Stimulated activated CD4-positive, alpha-beta T cell treated with anti-CD3 and anti-CD28 coated beads, TNF-alpha, amount 100 ng/mL, for 1 hour (primary cell): Measurements from ENCODE around the gene SSBP3.

Experiments
- DNase-seq, 3 donors: peaks; one replicate each; pipeline ENCODE4 v3.0.0-alpha.2; 2020; ENCODE audit warnings: low read depth in 3 of 3, low spot score in 1 of 3

The SSBP3 gene

DNA sequence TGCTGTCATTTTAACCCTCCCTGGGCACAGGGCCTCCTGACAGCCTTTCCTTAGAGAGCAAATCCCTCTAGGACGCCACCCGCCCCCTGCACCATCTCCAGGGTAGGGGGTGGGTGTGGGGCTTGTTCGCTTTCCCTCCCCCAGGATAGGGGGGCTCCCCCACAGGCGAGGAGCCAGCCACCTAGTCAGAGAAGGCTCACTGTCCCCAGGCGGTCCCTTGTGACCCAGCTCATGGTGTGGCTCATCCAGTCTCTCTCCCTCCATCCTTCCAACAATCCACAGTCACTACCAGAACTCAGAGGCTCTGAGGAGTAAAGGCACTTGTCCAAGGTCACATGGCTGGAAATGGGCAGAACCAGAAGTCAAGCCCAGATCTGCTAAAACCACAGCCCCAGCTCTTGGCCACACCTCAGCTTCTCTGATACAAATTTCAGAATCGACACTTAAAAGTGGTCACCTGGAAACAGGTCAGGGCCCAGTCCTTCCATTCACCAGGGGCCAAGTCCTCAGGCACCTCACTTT lies 116.4 kb downstream of the SSBP3 start:
- no peak for DNase-seq

DNA sequence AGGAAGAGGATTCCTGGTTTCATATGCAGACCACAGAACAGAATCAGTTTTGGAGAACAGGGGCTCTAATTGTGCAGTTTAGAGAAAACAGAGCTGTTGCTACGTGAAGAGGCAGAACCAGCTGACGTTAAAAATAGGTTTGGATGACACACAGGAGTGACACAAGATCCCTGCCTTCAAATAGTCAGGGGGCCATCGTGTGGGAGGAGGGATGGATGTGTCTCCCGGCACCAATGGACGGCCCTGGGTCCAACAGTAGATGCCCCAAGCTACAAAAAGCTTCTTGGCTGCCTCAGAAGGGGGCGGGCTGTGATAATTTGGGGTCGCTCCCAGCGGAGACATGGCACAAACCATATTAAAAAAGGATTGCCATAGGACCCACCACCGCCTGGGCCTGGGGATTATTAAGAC lies 118.4 kb downstream of the SSBP3 start:
- no peak for DNase-seq

DNA sequence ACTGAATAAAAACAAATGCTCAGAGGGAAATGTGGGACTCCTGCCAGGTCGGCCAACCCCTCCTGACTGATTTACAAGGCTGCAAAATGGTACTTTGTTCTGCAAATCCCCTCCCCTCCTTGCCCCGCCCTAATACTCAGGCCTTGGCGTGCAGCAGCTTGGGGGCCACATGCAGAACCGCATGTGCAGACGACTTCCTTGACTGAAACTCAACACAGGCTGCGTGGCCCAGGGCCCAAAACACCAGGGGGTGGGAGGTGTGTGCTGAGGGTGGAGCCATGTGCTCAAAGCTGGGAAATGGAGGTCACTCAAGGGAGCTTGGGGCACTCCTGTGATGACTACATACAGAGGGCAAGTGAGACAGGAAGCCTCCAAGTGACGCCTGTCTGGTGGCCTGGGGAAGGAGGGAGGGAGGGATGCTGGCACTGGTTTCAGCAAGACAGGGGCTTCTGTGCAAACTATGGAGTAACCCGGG lies 119.0 kb downstream of the SSBP3 start:
- peak; percentile 21 to 39 (median 21) for DNase-seq

DNA sequence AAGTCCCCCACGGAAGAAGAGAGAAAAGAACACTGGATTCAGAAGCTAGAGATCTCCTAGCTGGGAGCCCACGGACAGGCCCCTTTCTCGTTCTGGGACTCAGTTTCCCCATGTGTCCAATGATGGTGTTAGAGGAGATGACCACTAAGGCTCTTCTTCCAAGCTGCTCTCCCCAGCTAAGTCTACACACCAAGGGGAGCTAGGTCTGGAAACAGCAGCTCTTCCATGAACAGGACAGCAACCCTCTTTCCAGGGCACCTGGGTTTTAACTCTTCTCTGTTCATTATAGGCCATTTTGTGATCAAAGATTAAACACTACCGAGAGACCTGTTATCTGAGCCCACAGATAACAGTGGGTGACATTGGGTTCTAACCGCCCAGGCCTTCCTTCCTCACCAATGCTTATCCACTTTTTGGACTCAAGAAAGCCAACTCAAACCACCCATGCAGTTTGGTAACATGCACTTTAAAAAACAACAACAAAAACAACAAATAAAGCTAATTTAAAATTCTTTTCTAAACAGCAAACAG lies 120.3 kb downstream of the SSBP3 start:
- DNase-seq: no peak

DNA sequence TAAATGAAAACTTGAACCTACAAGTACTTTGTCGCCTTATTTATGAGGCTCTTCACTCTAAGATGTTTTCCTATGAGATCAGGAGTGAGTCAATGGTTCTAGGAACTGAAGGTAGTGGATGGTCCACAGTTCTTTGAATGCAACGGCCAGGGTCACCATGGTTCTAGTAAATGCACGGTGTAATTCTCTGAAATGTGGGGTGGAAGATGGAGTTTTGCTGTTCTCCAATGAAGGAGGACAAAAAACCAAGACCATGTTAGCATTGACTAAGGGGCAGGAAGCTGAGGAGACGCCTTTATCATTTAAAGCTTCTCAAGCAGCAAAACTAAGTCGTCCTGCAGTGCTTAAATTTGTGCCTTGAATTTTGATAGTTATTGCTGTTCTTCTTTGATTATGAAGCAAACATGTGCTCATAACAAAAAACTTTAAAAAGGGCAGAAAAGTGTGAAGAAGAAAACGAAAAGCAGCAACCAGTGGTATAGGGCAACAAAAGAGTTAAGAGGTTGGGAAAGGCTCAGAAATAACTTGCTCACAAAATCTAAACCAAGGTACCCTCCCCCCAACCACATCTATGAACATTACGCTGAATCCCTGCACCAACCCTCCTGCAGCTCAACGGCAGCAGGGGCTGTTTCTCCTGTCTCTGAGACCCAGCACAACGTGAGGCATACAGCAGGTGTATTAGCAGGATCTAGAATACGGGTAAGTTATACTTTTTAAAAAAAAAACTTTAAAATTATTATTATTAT lies 121.2 kb downstream of the SSBP3 start:
- no peak for DNase-seq

DNA sequence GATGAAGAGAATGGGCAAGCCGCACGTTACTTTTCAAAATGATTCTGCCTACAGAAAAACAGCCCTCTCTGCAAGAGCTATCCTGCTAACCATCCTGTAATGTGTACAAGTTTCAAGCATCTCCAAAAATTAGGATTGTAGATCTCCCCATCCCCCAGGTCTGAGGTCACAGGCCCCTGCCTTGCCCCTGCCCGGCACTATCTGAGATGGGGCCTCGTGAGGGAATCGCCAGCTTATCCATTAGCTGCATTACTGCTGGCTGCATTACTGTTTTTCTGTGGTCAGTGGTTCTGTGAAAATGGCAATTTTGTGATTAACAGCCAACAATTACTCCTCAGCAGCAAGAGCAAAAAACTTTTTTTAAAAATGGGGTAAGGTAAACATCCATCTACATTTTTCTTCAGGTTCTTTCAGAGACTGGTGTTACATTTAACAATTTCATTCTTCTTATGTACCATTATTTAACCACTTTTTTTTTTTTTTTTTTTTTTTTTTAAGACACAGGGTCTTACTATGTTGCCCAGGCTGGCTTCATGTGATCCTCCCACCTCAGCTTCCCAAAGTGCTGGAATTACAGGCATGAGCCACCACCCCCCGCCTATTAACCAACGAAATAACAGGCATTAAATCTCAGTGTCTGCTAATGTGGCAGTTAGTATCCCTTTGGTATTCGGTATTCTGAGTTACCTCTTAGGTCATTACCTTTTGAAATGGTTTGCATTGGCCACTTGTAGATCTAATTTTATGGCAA lies 122.4 kb downstream of the SSBP3 start:
- DNase-seq: no peak

DNA sequence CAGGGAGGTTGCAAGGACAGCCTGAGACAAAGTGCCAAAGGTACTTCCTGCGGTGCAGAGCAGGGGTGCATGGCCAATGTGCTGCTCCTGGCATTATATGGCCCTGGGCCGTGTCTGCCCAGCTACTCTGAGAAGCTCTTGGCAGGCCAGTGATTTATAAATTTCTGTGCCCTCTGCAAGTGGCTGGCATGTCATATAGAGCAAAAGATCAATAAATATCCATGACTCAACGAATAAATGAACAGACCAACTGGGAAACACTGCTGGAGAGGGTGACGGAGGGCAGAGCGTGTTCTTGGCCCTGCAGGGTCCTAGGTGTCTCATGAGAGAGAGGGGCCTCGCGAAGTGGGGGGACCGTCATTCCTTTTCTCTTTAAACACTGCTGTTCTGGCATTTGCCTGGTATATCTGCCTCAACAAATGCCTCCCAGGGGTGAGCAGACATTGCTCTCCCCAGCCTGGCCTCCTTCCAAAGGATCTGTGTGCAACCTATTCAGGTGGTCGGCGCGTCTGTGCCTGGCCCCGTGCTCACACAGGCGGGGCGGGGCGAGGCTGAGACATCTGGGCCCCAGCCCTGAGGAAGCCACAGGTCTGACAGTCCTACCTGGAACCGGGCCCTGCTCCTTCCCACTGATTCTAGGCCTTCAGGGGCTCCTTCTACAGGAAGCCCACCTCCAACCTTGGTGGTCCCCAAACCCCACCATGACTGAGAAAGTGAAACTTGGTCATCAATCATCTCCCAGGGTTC lies 123.9 kb downstream of the SSBP3 start:
- no peak for DNase-seq

DNA sequence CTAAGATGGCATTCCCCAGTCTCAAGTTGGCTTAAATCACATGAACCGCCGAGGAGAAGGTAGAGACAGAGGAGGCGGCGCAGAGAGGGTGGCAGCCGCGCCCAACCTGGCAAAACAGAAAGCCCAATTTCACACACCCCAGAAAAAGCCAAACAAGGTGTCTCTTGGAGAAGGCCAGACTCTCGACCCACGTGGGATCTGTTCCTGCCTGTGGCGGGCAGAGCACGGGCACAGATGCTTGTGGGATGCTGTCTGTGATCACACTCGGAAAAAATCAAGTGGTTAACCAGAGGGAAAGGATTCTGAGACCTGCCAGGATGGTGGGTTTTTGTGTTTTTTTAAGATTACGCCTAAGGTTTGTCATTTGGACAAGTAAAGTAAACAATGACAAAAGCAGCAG lies 125.5 kb downstream of the SSBP3 start:
- no peak for DNase-seq

DNA sequence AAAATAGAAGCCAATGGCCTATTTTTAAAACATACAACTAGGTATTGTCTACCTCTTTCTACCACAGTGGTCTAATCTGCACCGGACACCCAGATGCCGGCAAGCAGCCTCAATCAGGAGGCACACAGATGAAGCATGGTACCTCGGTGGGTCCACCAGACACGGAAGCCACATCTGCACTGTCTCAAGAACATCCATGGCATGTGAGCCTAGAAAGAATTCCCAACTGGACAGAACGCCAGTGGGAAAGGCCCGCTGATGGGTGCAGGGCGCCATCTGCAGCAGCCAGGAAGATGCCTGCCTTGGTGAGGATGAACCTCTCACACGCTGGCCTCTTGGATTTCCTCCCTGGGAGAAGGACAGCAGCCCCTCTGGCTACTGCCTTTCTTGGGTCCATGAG lies 126.7 kb downstream of the SSBP3 start:
- DNase-seq: no peak

DNA sequence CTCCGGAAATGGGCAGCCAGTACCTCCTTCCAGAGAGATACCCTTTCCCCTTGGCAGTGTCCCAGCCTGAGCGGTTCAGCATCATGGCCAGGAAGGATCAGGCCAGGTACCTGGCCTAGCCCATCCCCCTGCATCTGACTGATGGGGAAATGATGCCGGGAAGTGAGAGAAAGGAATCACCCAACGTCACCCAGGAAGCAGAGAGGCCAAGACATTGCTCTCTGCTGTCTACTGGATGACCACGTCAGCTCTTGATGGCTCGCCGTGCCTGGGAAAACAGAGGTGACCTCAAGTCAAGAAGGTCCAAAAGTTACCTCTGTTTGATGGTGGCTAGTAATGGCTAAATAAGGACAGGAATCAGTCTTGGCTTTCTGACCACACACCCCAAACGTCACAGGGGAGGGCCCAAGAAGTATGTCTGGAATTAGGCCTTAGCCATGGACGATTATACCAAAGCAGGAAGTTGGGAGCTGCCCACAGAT lies 127.2 kb downstream of the SSBP3 start:
- no peak for DNase-seq

DNA sequence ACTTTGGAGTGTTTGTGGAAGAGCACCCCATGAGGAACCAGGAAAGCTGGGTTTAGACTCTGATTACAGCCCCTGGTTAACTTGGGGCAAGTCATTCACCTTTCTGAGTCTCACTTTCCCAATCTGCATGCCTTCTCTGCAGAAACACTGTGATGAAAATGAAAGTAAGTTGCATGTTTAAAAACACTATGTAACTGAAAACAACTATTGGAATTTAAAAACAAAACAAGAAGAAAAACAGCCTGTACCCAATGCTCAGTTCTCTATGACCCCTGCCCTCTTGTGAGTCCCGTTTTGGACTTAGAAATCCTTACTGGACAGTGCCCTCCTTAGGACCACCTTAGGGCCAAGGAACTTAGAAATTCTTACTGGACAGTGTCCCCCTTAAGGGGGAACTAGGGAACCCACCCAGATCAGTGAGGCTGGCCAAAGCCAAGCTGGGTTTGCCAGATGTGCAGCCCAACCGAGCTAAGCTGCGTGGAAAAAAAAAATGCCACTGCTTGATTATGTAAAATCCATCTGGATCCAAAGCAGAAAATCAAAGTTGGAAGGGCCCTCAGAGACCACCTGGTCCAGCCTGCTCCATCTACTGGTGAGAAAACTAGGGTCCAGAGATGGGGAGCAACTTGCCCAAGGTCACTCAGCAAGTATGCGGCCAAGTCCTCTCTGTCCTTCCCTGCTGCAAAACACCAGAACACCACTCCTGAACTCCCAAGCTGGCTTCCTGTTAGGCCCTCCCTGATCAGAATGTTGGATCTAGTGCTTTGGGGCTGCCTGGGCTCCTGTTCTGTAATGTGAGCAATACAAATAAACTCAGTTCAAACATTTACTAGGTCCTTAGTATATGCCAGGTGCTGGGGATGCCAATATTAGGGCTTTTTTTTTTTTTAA lies 128.5 kb downstream of the SSBP3 start:
- DNase-seq: no peak

DNA sequence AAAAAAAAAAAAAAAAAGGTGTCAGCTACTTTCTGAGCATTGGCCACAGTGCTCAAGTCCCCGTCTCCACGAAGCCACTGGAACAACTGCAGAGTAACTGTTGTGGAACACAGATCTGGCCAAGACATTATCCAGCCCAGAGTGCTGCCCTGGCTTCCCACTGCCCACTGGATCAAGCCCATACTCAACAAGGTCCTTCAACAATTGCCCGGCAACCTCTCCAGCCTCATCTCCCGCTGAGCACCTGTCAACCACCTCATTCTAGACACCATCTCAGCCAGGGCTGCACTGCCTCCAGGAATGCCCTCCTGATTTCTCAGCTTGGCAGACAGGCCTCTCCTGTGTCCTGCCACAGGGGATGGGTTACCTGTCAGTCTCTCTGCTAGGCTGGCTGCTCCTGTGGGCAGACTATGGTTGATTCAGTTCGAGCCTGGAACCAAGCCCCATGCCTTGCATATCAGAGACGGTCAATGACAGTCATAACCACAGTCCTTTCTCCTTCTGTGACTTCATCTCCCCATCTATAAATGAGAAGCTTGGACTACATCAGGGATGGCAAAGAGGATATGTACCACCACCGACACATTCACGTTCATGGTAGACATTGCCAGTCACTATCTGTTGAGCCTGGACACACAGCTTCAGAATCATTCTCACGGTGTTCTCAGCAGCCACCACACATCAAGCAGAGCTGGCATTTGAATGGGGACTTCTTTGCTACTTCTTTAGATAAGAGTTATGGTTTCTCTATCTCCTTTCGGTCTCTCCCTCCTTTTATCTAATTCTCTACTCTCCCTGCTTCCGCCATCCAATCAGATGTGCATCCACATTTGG lies 129.4 kb downstream of the SSBP3 start:
- DNase-seq: no peak

DNA sequence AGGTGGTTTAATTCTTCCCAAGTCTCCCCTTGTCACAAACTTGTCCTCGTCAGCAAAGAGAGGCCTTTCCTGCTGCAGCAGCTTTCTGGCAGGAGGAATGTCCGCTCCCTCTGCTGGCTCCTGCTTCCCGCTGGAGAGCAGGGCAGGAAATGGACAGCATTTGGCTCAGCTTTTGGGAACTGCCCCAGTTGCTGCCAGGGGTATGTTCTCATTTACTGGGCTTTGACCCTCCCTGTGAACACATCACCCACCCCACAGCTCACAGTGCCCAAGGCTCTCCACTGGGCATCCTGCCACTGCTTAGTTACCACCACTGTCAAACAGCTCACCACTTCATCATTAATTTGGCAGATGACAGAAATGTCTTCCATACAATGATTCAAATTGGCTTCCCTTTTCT lies 130.8 kb downstream of the SSBP3 start:
- no peak for DNase-seq

DNA sequence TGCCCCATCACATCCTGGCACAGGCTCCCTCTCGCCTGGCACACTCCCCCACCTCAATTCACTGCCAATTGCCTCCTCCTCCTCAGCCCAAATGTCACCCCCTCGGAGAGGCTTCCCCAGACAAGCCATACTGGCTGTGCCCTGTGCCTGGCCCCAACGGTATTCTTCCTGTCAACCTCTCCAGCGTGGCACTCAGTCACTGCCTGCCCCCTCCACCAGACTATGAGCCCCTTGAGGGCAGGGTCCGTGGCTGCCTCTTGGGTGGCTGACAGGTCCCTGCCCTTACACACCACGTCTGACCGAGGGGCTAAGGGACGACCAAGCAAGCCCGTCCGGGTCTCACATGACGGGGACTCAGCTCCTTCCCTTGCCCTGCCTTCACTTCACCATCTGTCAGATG lies 131.3 kb downstream of the SSBP3 start:
- no peak for DNase-seq

DNA sequence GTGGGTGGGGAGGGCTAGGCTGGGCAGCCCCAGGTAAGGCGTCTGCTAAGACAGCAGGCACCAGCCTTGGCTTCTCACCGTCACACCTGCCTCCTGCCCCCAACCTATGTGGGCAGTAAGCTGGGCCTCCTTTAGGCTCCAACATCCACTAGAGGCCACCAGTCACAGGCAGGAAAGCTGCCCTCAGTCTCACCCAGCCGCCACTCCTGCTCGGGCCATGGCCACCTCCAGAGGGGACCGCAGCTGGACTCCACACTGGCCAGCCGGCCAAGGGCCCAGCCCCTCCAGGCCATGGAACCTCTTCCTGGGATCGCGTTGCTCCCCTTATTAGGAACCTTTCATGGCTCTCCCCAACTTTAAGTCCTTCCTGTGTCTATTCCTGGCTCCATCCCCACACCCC lies 131.7 kb downstream of the SSBP3 start:
- no peak for DNase-seq

DNA sequence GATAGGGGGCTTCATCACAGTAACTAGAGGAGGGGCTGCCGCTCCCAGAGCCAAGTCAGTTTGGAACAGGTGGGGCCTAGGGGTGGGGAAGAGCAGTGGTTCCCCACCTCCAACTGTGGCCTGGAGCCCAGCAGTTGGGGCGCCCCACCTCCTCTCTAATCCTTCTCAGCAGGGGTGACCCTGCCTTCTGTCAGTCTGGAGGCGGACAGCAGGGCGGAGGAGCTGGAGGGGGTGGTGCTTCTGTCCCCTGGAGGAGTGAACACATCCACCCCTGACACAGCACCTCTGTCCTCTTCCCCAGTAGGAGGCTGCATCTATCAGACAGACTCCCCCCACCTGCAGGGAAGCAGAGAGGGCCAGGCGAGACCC lies 132.4 kb downstream of the SSBP3 start:
- no peak for DNase-seq

DNA sequence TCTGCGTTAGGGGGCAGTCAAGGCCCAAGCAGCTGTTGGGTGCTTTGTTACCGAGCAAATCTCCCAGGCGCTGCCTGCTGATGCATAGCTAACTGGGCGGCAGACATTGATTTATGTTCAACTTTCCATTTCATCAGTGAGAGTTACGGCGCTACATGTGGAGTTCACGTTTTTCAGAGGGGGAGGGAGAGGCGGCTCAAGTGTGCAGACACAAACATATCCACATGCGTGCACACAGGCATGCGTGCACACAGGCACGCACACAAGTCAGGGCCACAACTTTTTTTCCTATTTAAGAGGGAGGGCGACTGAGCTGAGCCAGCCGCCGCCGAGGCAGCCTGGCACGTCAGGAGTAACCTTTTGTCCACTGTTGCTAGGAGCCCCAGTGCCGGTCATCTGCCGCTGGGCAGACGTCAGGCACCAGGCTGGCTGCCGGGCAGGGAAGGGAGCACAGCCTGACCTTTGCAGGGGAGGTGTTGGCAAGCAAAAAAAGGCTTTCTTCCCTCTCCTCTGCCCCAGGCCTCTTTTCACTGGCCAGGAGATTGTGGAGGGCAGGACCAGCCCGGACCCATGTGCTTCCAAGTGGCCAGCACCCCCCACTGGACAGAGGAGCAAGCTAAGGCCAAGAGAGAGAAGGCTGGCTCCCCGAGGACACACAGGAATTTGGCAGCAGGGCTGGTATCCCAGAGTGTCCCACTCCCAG lies 133.0 kb downstream of the SSBP3 start:
- no peak for DNase-seq

DNA sequence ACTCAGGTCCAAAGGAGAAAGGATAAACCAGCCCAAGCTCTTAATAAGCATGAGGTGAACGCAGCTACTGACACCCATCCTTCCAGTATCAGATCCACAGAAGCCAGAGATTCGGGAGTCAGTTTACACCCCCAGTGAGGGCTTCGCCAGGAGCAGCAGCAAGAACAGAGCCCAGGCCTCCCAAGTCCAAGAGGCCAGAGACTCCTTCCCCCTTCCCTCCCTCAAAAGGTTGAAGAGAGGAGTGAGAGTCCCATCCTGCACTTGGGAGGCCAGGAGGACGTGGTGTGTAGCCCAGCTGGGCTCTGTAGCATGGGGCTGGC lies 133.5 kb downstream of the SSBP3 start:
- no peak for DNase-seq

DNA sequence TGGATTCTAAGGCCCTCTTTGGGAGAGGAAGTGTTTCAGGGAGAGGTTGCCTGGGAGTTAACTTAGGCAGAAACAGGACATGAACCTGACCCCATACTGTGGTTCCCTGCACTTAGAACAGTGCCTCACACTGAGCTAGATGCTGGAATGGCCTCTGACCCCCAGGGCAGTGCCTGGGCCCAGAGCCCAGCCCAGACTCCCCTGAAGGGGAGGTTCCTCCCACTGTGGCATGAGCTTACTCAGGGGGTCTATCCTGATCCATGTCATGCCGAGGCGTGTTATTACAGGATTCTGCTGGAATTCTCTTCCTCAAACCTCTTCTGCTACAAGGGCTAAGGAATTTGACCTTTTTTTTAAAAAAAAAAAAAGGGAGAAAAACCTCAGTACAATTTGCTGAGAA lies 134.1 kb downstream of the SSBP3 start:
- DNase-seq: no peak
